VCaP (cell line): ENCODE results near the gene OR4S2.

ENCODE experiments used
- H3K27ac ChIP-seq: fragments of 450-650 bp; 2 replicates; pipeline ENCODE4 v1.5.1; 2017
- TF ChIP-seq, protein P1 (sequence below): fragments of 450-650 bp; conservative IDR thresholded peaks from 2 replicates; pipeline ENCODE4 v1.5.1; 2017; ENCODE audit warnings: mild to moderate bottlenecking, moderate library complexity

OR4S2 gene

DNA sequence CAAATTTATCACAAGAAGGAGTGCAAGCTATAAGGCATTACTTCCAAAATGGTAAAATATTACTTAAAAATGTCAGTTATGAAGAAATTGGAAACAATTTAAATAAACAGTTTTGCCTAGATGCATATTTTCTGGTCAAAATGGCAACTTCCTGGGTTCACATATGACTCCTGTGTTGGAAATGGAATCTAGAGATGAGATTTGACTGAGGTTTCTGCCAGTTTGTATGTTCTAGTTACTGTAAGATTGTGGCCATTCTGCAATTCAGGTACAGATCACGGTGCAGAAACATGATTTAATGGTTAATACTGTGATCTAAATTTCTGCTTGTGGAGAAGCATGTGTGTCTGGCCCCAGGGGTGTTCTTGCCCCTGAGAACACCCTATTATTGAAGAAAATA, 10.5 kb downstream of the OR4S2 start:
- TF ChIP-seq, protein P1, sequence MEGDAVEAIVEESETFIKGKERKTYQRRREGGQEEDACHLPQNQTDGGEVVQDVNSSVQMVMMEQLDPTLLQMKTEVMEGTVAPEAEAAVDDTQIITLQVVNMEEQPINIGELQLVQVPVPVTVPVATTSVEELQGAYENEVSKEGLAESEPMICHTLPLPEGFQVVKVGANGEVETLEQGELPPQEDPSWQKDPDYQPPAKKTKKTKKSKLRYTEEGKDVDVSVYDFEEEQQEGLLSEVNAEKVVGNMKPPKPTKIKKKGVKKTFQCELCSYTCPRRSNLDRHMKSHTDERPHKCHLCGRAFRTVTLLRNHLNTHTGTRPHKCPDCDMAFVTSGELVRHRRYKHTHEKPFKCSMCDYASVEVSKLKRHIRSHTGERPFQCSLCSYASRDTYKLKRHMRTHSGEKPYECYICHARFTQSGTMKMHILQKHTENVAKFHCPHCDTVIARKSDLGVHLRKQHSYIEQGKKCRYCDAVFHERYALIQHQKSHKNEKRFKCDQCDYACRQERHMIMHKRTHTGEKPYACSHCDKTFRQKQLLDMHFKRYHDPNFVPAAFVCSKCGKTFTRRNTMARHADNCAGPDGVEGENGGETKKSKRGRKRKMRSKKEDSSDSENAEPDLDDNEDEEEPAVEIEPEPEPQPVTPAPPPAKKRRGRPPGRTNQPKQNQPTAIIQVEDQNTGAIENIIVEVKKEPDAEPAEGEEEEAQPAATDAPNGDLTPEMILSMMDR, result no peak

DNA sequence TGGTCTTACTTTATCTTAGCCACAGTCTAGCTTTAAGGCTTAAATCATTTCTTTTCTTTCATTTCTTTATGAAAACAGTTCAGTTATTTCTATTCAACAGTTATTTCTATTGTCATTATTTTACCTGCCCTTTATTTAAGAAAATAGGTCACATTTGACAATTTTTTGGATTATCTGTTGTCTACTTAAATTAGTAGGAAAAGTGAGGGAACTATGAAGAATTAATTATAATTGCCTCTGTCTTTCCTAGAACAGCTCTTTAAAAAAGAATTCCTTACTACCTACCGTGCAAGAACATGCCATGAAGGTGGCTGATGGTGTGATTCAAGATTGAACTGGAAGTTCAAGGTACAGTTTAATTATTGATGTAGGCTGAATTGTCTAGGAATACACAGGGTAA, 13.8 kb downstream of the OR4S2 start, which contains the start of gene OR4C6:
TSS of gene OR4C6 (plus strand) at position 301 of the 400 bp plus-strand sequence. CDS start 2,966 bp downstream, outside the sequence.
- H3K27ac ChIP-seq, result no peak within 1 kb of the TSS
- TF ChIP-seq, protein P1, result no peak

More for the DNA sequence above, 10.5 kb downstream of the OR4S2 start:
- no peak overlapping the region for H3K27ac ChIP-seq

DNA sequence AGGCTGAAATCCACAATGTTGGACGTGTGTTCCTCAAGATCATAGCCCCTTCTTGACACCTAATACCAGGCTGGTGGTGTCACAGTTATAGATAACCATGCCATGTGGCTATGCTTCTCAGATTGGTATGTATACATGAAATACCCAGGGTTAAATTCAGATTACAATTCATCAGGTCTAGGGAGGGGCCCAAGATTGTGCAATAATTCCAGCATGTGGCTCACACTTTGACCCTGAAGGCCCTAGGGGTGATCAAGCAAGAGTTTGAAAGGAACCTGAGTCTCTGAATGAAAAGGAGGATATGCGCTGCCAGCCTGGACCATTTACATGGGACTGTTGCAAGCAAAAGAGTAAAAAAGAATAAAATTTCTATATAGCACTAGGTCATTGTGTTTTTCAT, 21.2 kb downstream of the OR4S2 start:
- TF ChIP-seq, protein P1, result no peak
- H3K27ac ChIP-seq, result no peak overlapping the region

DNA sequence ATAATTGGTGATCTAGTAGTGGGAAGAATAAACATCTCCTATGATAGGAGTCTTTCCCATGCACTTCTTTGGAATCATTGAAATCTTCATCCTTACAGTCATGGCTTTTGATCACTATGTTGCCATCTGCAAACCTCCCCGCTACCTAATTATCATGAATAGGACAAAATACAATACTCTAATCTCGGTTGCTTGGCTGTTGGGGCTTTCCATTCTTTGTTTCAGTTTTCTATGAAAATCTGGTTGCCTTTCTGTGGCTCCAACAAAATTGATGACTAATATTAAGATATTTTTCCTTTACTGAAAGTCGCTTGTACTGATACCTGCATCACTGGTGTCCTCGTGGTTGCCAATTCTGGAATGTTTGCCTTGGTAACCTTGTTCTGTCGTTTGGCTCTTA, 25.7 kb downstream of the OR4S2 start:
- TF ChIP-seq, protein P1, result no peak
- no peak overlapping the region for H3K27ac ChIP-seq

DNA sequence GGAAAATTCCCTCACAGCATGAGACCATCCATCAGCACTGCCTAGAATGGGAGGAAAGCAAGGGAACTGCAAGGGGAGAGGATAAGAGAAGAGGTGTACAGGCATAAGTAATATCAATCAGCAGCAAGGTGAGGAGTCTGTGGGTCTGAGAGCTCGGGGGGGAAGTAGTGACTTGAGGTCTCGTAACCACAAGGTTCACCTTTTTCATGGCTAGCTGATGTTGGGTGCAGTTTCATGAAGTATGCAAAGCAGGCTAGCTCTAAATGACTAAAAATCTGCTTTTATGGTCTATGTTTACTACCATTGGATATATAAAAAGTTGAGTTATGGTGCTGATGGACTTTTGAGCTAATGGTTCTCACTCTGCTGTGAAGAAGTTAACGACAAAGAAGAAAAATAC, 49.7 kb downstream of the OR4S2 start:
- H3K27ac ChIP-seq, result no peak overlapping the region
- TF ChIP-seq, protein P1, result no peak

DNA sequence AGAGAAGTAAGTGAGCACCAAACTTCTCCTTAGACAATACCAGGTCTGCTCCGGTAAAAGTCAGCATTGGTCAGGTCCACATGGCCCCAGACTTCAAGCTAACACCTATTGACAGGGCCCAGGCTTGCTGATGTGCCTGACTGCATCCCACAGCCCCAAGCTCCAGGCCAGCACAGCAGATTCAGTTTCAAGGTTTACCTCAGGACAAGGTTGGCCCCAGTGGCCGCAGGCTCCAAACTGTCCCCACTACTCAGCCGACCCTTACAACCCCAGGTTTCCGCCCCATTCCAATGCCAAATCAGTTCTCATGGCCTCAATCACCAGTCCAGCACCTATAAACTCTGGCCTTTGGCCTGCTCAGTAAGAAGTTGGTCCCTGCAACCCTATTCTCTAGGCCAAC, 53.3 kb downstream of the OR4S2 start:
- TF ChIP-seq, protein P1, result no peak
- H3K27ac ChIP-seq, result no peak overlapping the region
